H54 (cell line): Measurements from ENCODE around the gene SLC25A13.

Experiments
- DNase-seq: peaks from one replicate; pipeline ENCODE4 v3.0.0; 2011; ENCODE audit warnings: low spot score, mixed read lengths; ENCODE audit not compliant: insufficient read length
- FAIRE-seq: peaks from 3 replicates; lab custom pipeline; 2011; peaks lifted over from hg19 to GRCh38; lab: Jason Lieb, UNC
- POLR2A ChIP-seq: IDR thresholded peaks from 2 replicates; pipeline ENCODE4 v1.6.1; 2011; ENCODE audit warnings: low read depth, mild to moderate bottlenecking, low read length

Gene SLC25A13

GRCh38 chr7:96104984-96105383, 216.9 kb downstream of the SLC25A13 start:
- FAIRE-seq (no peak), DNase-seq (no peak)
- no peak for TF ChIP-seq POLR2A

- DNase-seq (no peak), FAIRE-seq (no peak)
- TF ChIP-seq POLR2A = no peak
Observed at GRCh38 chr7:96102096-96102811, 219.6 kb downstream of the SLC25A13 start.

DNA sequence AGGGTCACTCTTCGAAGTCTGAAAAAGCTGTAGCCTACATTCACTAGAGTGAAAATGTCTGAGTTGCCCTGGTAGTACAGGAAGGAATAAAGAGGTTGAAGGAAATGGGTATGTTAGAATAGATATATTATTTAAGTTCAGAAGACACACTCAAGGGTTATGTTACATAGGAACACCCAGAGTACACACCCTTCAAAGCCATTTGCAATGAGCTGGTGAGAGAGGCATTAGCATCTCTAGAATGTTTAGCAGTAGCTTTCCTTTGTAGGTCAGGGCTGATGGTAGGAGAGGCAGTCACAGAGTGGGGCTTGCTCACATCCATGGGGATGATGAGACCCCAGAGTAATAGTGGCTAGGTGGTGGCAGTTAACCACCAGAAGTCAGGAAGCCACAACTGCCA, 221.2 kb downstream of the SLC25A13 start:
- TF ChIP-seq POLR2A = no peak
- FAIRE-seq = no peak

GRCh38 chr7:96097835-96098234, 224.1 kb downstream of the SLC25A13 start:
- FAIRE-seq (no peak), DNase-seq (no peak)
- no peak for TF ChIP-seq POLR2A

More for the DNA sequence above, 221.2 kb downstream of the SLC25A13 start:
- no peak for DNase-seq

- DNase-seq = peak; percentile 23
- FAIRE-seq = peak; percentile 96
- no peak for TF ChIP-seq POLR2A
Observed at GRCh38 chr7:96093435-96093834, 228.5 kb downstream of the SLC25A13 start.

DNA sequence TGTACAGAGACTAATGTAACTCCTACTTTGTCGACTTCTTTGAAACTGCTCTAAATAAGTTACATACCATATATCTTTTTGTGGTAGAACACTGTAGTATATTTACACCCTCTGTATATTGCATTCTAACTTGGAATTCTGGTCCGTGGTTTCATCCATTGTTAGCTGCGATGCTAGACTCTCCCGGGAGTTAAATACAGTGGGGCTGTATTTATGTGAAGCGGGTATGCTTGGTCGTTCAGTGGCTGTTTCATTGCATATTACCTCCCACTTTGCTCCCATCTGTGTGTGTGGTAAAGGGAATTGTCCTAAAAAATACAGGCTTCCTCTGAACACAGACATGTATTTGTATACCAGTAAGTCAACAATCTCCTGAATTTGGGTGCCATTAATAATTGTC, 231.1 kb downstream of the SLC25A13 start:
- FAIRE-seq = no peak
- no peak for DNase-seq
- TF ChIP-seq POLR2A = no peak

DNA sequence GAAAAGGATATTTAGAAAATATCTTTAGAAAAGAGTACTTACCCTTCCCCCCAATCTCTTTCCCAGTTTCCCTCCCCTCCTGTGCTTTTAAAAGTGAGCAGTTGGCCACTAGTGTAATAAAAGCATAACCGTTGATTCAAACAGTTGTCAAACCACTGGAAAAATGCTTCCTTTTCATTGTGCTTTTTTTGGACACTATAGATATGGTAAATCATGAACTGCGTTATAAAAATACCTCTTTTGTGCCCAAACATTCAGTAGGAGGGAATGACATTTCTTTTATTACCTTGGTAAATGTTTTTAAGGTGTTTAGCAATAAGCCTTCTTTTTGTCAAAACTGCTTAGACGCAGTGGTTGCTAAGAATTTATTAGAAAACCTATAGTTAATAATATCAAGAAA, 232.4 kb downstream of the SLC25A13 start:
- FAIRE-seq (no peak), DNase-seq (no peak)
- no peak for TF ChIP-seq POLR2A

- DNase-seq = no peak
- no peak for TF ChIP-seq POLR2A
- FAIRE-seq = peak; percentile 64
Observed at GRCh38 chr7:96088579-96088978, 233.3 kb downstream of the SLC25A13 start.

DNA sequence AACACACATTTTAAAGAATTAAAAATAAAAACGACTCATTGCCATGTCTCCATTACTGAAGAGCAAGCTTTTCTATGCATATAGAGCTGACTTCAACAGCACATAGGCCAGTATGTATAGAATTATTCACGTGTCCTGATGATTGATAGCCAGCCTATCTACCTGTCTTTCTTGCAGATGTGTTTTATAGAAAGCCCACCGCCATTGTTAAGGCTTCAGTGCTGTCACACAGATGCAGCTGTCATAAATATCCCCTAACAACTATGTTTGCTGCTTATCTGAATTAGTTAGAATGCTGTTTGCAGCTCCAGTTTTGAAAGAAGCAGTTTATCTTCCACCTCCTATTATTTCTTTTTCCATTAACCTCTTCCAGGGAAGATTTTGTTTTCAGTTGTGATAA, 235.9 kb downstream of the SLC25A13 start:
- peak; percentile 23 for FAIRE-seq
- no peak for DNase-seq
- no peak for TF ChIP-seq POLR2A

DNA sequence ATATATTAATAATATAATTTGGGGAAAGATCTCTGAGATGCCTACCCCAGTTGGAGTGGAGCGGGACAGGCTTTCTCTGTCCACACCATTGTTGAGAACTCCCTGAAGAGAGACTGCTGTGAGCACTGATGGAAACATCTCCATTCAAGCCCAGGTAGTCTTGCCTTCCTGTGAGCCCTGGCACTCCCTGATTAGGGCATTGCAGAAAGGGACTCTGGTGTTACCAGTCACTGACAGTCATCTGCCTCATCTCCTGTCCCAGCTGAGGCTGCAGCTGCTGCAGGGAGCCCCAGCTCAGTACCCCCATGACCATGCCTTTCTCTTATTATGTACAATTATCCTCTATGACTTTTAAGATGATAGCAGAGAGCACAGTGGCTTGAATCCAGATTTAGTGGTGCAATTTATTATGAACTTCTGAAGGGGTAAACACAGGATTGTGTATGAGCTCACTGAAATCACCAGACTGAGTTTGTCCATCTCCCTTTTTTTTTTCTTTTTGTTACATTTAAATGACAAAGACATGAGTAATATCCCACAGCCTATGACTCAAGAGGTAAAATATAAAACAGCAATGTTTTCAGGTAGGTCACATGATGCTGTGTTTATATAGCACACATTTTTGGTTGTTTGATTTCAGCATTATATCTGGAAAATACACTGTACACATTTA, 236.9 kb downstream of the SLC25A13 start:
- peak; percentile 90 for FAIRE-seq
- TF ChIP-seq POLR2A = no peak
- peak; percentile 26 for DNase-seq

- TF ChIP-seq POLR2A = no peak
- no peak for FAIRE-seq
- DNase-seq = no peak
Observed at GRCh38 chr7:96080027-96080426, 241.9 kb downstream of the SLC25A13 start.

DNA sequence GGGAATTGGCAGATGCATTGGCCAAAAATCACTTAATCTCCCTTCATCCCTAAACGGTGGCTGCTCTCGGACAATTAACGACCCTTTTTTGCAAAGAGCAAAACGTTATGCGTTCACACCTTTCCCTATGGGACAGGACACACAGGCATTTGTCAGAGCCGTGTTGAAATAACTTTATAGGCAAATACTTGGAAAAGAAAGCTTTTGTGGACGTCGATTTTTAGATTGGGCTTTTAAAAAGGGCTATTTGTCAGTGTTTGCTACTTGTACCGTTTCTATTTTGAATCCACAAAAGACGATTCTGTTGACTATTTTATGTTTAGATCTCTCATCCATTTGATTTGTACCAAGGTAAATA, 245.6 kb downstream of the SLC25A13 start:
- TF ChIP-seq POLR2A = no peak
- DNase-seq = no peak
- no peak for FAIRE-seq

DNA sequence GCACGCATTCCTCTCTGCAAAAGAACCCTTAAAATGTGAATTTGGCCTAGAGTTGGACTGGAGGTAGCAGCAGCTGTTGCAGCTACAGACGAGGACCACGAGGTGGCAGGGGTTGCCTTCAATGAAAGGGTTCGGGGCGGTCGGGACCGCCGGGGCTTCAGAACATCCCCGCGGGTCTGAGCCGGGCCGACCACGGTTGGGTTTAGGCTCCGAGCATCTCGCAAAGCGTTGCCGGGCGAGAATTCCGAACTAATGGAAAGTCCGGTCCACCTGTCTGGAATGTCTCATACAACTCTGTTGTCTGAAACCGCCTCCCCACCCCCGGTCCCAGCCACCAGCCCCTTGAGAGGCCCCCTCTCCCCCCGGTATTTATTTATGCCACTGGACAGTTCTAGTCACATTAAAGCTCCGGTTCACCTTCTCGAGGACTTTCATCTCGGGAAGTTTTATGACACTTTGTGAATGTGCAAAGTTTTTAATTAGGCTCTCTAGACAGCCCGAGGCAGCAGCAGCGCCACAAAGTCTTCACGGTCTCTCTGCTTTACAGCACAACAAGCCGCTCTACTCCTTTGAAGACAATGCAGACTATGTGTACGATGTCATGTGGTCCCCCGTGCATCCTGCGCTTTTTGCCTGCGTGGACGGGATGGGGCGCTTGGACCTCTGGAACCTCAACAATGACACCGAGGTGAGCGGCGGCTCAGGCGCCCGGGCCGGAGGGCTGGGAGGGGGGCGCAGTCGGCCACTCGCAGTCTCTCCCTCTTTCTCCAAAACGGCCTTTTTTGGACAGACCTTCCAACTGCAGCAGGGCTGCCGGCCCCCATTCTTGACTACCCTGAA, 246.2 kb downstream of the SLC25A13 start:
- DNase-seq = peak; percentile 45
- peak; percentile 76 for FAIRE-seq
- TF ChIP-seq POLR2A = no peak

DNA sequence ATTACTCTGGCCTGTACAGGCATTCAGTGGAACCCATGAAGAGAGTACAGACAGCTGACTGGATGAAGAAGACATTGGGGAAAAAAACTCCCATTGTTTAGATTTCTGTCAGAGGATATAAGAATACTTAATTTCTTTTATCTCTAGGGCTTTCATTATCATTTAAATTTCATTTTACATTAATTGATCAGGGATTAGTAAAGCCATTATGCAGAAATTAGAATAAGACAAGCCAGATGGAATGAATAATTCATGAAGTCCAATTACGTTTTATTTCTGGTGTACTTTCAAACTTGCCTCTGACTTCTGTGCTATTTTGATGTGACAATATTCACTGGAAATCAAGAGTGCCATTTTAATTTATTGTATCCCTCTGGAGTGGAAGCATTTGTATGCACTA, 247.0 kb downstream of the SLC25A13 start:
- DNase-seq (no peak), FAIRE-seq (no peak)
- no peak for TF ChIP-seq POLR2A
